ENCODE measurements around the gene EEPD1.

Gene EEPD1

GRCh38 chr7:36285276-36285675 lies 132.2 kb downstream of the EEPD1 start:
- no peak for TF ChIP-seq ZNF274 (IDR thresholded peaks at IDR 0.05; ENCODE audit: low read depth, low read length)
- TF ChIP-seq YY1 (IDR thresholded peaks at IDR 0.05; ENCODE audit: insufficient read depth, insufficient read length): no peak
- no peak for TF ChIP-seq SUZ12 (IDR thresholded peaks at IDR 0.05; ENCODE audit: extremely low read depth, insufficient read depth, insufficient read length)
- Histone ChIP-seq H3K4me3 (ENCODE audit: insufficient read length, low read depth) (no peak overlapping the region), H3K4me1 (ENCODE audit: insufficient read depth, insufficient read length) (peaks cover 28% of the 10 kb centered on the region), H3K36me3 (ENCODE audit: insufficient read depth, insufficient read length, low read length) (peaks cover 10% of the 10 kb centered on the region), H3K27me3 (ENCODE audit: insufficient read depth, insufficient read length) (no peaks in the 10 kb centered on the region), H3K9me3 (ENCODE audit: insufficient read depth, low read length) (no peaks in the 10 kb centered on the region), H3K9ac (ENCODE audit: insufficient read length, low read depth) (no peak overlapping the region)
- DNase-seq (ENCODE audit: low read depth, low spot score): no peak

- Histone ChIP-seq H3K4me1 (ENCODE audit: insufficient read depth, insufficient read length) (peaks cover 25% of the 10 kb centered on the region), H3K9ac (ENCODE audit: insufficient read length, low read depth) (no peak overlapping the region), H3K4me3 (ENCODE audit: insufficient read length, low read depth) (no peak overlapping the region), H3K36me3 (ENCODE audit: insufficient read depth, insufficient read length, low read length) (peaks cover 10% of the 10 kb centered on the region), H3K9me3 (ENCODE audit: insufficient read depth, low read length) (no peaks in the 10 kb centered on the region), H3K27me3 (ENCODE audit: insufficient read depth, insufficient read length) (no peaks in the 10 kb centered on the region)
- TF ChIP-seq YY1 (IDR thresholded peaks at IDR 0.05; ENCODE audit: insufficient read depth, insufficient read length) (no peak), SUZ12 (IDR thresholded peaks at IDR 0.05; ENCODE audit: extremely low read depth, insufficient read depth, insufficient read length) (no peak), ZNF274 (IDR thresholded peaks at IDR 0.05; ENCODE audit: low read depth, low read length) (no peak)
- no peak for DNase-seq (ENCODE audit: low read depth, low spot score)
Measured at GRCh38 chr7:36286226-36286625, 133.2 kb downstream of the EEPD1 start.

- no peak overlapping the region for H3K9ac ChIP-seq (ENCODE audit: insufficient read length, low read depth)
- TF ChIP-seq ZNF274 (IDR thresholded peaks at IDR 0.05; ENCODE audit: low read depth, low read length) (no peak), YY1 (IDR thresholded peaks at IDR 0.05; ENCODE audit: insufficient read depth, insufficient read length) (no peak)
- no peaks in the 10 kb centered on the region for H3K27me3 ChIP-seq (ENCODE audit: insufficient read depth, insufficient read length)
- no peak for DNase-seq (ENCODE audit: low read depth, low spot score)
- peaks cover 10% of the 10 kb centered on the region for H3K36me3 ChIP-seq (ENCODE audit: insufficient read depth, insufficient read length, low read length)
- H3K9me3 ChIP-seq (ENCODE audit: insufficient read depth, low read length): no peaks in the 10 kb centered on the region
- H3K4me1 ChIP-seq (ENCODE audit: insufficient read depth, insufficient read length): peaks cover 29% of the 10 kb centered on the region
- H3K4me3 ChIP-seq (ENCODE audit: insufficient read length, low read depth): no peak overlapping the region
Measured at GRCh38 chr7:36286688-36287087, 133.6 kb downstream of the EEPD1 start.

GRCh38 chr7:36287371-36288241 lies 134.6 kb downstream of the EEPD1 start:
- Histone ChIP-seq H3K4me3 (ENCODE audit: insufficient read length, low read depth) (no peak overlapping the region), H3K4me1 (ENCODE audit: insufficient read depth, insufficient read length) (peaks cover 26% of the 10 kb centered on the region), H3K9ac (ENCODE audit: insufficient read length, low read depth) (no peak overlapping the region), H3K9me3 (ENCODE audit: insufficient read depth, low read length) (no peaks in the 10 kb centered on the region), H3K27me3 (ENCODE audit: insufficient read depth, insufficient read length) (no peaks in the 10 kb centered on the region), H3K36me3 (ENCODE audit: insufficient read depth, insufficient read length, low read length) (peaks cover 10% of the 10 kb centered on the region)
- TF ChIP-seq SUZ12 (IDR thresholded peaks at IDR 0.05; ENCODE audit: extremely low read depth, insufficient read depth, insufficient read length): no peak
- TF ChIP-seq ZNF274 (IDR thresholded peaks at IDR 0.05; ENCODE audit: low read depth, low read length): no peak
- no peak for TF ChIP-seq YY1 (IDR thresholded peaks at IDR 0.05; ENCODE audit: insufficient read depth, insufficient read length)
- DNase-seq (ENCODE audit: low read depth, low spot score): no peak

GRCh38 chr7:36288501-36288900 lies 135.4 kb downstream of the EEPD1 start:
- TF ChIP-seq SUZ12 (IDR thresholded peaks at IDR 0.05; ENCODE audit: extremely low read depth, insufficient read depth, insufficient read length): no peak
- no peak for TF ChIP-seq YY1 (IDR thresholded peaks at IDR 0.05; ENCODE audit: insufficient read depth, insufficient read length)
- TF ChIP-seq ZNF274 (IDR thresholded peaks at IDR 0.05; ENCODE audit: low read depth, low read length): no peak
- H3K27me3 ChIP-seq (ENCODE audit: insufficient read depth, insufficient read length): no peaks in the 10 kb centered on the region
- H3K9me3 ChIP-seq (ENCODE audit: insufficient read depth, low read length): no peaks in the 10 kb centered on the region
- peaks cover 17% of the 10 kb centered on the region for H3K4me1 ChIP-seq (ENCODE audit: insufficient read depth, insufficient read length)
- H3K4me3 ChIP-seq (ENCODE audit: insufficient read length, low read depth): no peak overlapping the region
- peaks cover 10% of the 10 kb centered on the region for H3K36me3 ChIP-seq (ENCODE audit: insufficient read depth, insufficient read length, low read length)
- no peak for DNase-seq (ENCODE audit: low read depth, low spot score)
- no peak overlapping the region for H3K9ac ChIP-seq (ENCODE audit: insufficient read length, low read depth)

- Histone ChIP-seq H3K4me1 (ENCODE audit: insufficient read depth, insufficient read length) (peaks cover 10% of the 10 kb centered on the region), H3K27me3 (ENCODE audit: insufficient read depth, insufficient read length) (no peaks in the 10 kb centered on the region), H3K4me3 (ENCODE audit: insufficient read length, low read depth) (no peak overlapping the region), H3K36me3 (ENCODE audit: insufficient read depth, insufficient read length, low read length) (peaks cover 10% of the 10 kb centered on the region), H3K9ac (ENCODE audit: insufficient read length, low read depth) (no peak overlapping the region), H3K9me3 (ENCODE audit: insufficient read depth, low read length) (no peaks in the 10 kb centered on the region)
- DNase-seq (ENCODE audit: low read depth, low spot score): no peak
- TF ChIP-seq ZNF274 (IDR thresholded peaks at IDR 0.05; ENCODE audit: low read depth, low read length) (no peak), SUZ12 (IDR thresholded peaks at IDR 0.05; ENCODE audit: extremely low read depth, insufficient read depth, insufficient read length) (no peak), YY1 (IDR thresholded peaks at IDR 0.05; ENCODE audit: insufficient read depth, insufficient read length) (no peak)
Measured at GRCh38 chr7:36289833-36290661, 137.0 kb downstream of the EEPD1 start.
